GM18951 (cell line): ENCODE data around the gene PIK3R5.

ENCODE experiments used
- POLR2A ChIP-seq: IDR thresholded peaks from 4 replicates; pipeline ENCODE4 v1.6.1; 2011; ENCODE audit warnings: mild to moderate bottlenecking; ENCODE audit not compliant: insufficient read length, insufficient read depth; ENCODE audit errors: extremely low read depth
- in situ Hi-C: fragments of 300-500 bp; cut with MboI; formaldehyde crosslinking; loops from one replicate; pipeline ENCODE4 v1.12.0; 2022; ENCODE audit warnings: low sequenced_read_pairs, mixed read lengths, inconsistent platforms; ENCODE audit not compliant: unreplicated experiment

The PIK3R5 gene

GRCh38 chr17:8873801-8874715 is 91.4 kb downstream of the PIK3R5 start:
- in situ Hi-C loops, result no loop called here
- TF ChIP-seq POLR2A, result no peak

GRCh38 chr17:8872705-8873435 is 92.6 kb downstream of the PIK3R5 start:
- in situ Hi-C loops, result no loop called here
- TF ChIP-seq POLR2A, result no peak

GRCh38 chr17:8872036-8872704 is 93.3 kb downstream of the PIK3R5 start:
- in situ Hi-C loops, result no loop called here
- no peak for TF ChIP-seq POLR2A

- TF ChIP-seq POLR2A, result no peak
- in situ Hi-C loops, result no loop called here
Observed at GRCh38 chr17:8871081-8871581, 94.4 kb downstream of the PIK3R5 start.

GRCh38 chr17:8870406-8871040 is 95.0 kb downstream of the PIK3R5 start:
- TF ChIP-seq POLR2A, result no peak
- in situ Hi-C loops, result no loop called here

- no peak for TF ChIP-seq POLR2A
- in situ Hi-C loops, result no loop called here
Observed at GRCh38 chr17:8869114-8869815, 96.2 kb downstream of the PIK3R5 start.

- in situ Hi-C loops, result no loop called here
Observed at GRCh38 chr17:8868529-8868951, 97.0 kb downstream of the PIK3R5 start.

GRCh38 chr17:8868092-8868491 is 97.4 kb downstream of the PIK3R5 start:
- TF ChIP-seq POLR2A, result no peak
- in situ Hi-C loops, result no loop called here

More at GRCh38 chr17:8868529-8868951, 97.0 kb downstream of the PIK3R5 start:
- TF ChIP-seq POLR2A, result no peak

GRCh38 chr17:8867361-8867981 is 98.0 kb downstream of the PIK3R5 start, which contains the start of gene PIK3R6:
TSS of gene PIK3R6 (minus strand) at chr17:8867674. CDS start at chr17:8849794, 17,880 bp downstream.
- peak; percentile 82 for TF ChIP-seq POLR2A
- in situ Hi-C loops, result no loop called here

GRCh38 chr17:8865811-8866210 is 99.7 kb downstream of the PIK3R5 start:
- in situ Hi-C loops, result no loop called here
- TF ChIP-seq POLR2A, result no peak

- no peak for TF ChIP-seq POLR2A
- in situ Hi-C loops, result no loop called here
Observed at GRCh38 chr17:8865385-8865784, 100.1 kb downstream of the PIK3R5 start.
